ENCODE data around the gene PTGFRN.

Gene PTGFRN

DNA sequence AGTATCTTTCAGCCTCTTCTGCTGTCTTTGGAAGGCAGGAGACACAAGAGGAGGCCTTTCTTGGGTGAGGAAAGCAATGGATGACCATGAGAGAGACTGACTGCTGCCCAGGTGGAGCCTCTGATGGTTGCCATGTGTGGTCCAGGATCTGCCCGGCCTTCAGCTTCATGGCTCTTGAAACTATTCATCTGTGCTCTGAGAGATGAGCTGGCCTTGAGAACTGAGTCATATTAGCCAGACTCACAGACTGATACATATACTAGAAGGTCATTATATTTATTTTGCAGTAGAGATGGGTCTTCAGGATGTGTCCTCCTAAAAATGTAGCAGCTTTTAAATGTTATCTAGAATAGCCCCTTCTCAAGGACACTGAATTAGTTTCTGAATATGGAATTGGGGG, 33.7 kb downstream of the PTGFRN start:
- Histone ChIP-seq H3K36me3 (peaks cover 0 to 26% (median 0%) of the 10 kb centered on the region in 3 donors), H3K9me3 (no peaks in the 10 kb centered on the region), H3K27ac (no peak overlapping the region), H3K4me3 (no peak overlapping the region), H3K4me1 (no peaks in the 10 kb centered on the region), H3K27me3 (no peaks in the 10 kb centered on the region)
- intact Hi-C loops (cut with DNase I; ENCODE audit: low total_unique reads) = no loop called here
- TF ChIP-seq, protein P1, sequence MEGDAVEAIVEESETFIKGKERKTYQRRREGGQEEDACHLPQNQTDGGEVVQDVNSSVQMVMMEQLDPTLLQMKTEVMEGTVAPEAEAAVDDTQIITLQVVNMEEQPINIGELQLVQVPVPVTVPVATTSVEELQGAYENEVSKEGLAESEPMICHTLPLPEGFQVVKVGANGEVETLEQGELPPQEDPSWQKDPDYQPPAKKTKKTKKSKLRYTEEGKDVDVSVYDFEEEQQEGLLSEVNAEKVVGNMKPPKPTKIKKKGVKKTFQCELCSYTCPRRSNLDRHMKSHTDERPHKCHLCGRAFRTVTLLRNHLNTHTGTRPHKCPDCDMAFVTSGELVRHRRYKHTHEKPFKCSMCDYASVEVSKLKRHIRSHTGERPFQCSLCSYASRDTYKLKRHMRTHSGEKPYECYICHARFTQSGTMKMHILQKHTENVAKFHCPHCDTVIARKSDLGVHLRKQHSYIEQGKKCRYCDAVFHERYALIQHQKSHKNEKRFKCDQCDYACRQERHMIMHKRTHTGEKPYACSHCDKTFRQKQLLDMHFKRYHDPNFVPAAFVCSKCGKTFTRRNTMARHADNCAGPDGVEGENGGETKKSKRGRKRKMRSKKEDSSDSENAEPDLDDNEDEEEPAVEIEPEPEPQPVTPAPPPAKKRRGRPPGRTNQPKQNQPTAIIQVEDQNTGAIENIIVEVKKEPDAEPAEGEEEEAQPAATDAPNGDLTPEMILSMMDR (IDR thresholded peaks at IDR 0.05) = no peak
- no peak for DNase-seq

DNA sequence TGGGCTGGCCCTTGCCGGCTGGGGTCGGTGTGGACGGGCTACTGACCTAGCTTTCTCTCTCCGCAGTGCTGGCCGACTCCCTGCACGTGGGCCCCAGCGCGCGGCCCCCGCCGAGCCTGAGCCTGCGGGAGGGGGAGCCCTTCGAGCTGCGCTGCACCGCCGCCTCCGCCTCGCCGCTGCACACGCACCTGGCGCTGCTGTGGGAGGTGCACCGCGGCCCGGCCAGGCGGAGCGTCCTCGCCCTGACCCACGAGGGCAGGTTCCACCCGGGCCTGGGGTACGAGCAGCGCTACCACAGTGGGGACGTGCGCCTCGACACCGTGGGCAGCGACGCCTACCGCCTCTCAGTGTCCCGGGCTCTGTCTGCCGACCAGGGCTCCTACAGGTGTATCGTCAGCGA, 34.9 kb downstream of the PTGFRN start:
- TF ChIP-seq, protein P1 (IDR thresholded peaks at IDR 0.05) = no peak

DNA sequence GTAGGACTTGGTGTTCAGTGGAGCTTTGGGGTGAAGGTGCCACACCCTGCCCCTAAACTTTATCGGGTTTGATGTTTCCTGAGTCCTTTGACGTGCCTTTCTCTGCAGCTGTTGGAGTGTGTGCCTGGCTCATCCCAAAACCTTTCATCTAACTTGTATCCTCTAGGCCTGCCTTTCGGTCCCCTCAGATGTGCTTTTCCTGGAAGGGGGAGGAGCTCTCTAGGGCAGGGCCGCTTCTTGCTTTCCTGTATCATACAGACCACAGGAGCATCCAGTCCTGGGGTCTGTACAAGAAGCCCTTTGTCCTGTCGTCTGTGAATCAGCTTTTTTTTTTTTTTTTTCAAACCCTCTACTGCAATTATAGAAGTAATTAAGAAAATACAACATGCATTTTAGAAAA, 35.7 kb downstream of the PTGFRN start:
- TF ChIP-seq, protein P1 (IDR thresholded peaks at IDR 0.05) = no peak
- DNase-seq = no peak
- no peaks in the 10 kb centered on the region for H3K9me3 ChIP-seq
- H3K27me3 ChIP-seq = no peaks in the 10 kb centered on the region
- peaks cover 0 to 5% (median 0%) of the 10 kb centered on the region in 4 donors for H3K4me1 ChIP-seq
- H3K36me3 ChIP-seq = peaks cover 0 to 33% (median 0%) of the 10 kb centered on the region in 3 donors
- no peak overlapping the region for H3K27ac ChIP-seq
- intact Hi-C loops (cut with DNase I; ENCODE audit: low total_unique reads) = no loop called here
- no peak overlapping the region for H3K4me3 ChIP-seq

More for the DNA sequence above, 34.9 kb downstream of the PTGFRN start:
- no peak for DNase-seq
- Histone ChIP-seq H3K4me1 (no peaks in the 10 kb centered on the region), H3K9me3 (no peaks in the 10 kb centered on the region), H3K36me3 (peaks cover 0 to 31% (median 0%) of the 10 kb centered on the region in 3 donors), H3K27ac (no peak overlapping the region), H3K4me3 (no peak overlapping the region), H3K27me3 (no peaks in the 10 kb centered on the region)
- intact Hi-C loops (cut with DNase I; ENCODE audit: low total_unique reads) = no loop called here

DNA sequence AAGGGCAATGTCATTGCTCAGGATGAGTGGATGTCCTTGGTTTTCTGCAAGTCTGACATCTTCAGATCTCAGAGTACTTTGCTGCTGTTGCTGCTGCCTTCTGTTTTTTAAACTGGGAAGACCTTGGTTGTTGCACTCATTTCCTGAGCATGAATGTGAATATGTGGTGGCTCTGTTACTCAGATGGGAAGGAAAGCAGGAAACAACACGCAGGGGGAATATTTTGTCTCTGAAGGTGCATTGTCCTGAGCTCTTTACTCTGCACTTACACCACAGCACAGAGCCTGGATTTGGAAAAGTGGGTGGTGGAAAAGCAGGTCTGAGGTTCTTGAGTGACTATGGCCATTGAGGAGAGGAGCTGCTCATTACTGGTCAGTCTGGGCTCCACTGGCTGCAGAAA, 36.3 kb downstream of the PTGFRN start:
- H3K4me3 ChIP-seq = no peak overlapping the region
- H3K9me3 ChIP-seq = no peaks in the 10 kb centered on the region
- H3K4me1 ChIP-seq = peaks cover 0 to 5% (median 0%) of the 10 kb centered on the region in 4 donors
- DNase-seq = no peak
- peaks cover 0 to 33% (median 0%) of the 10 kb centered on the region in 3 donors for H3K36me3 ChIP-seq
- H3K27me3 ChIP-seq = no peaks in the 10 kb centered on the region
- intact Hi-C loops (cut with DNase I; ENCODE audit: low total_unique reads) = no loop called here
- TF ChIP-seq, protein P1 (IDR thresholded peaks at IDR 0.05) = no peak
- no peak overlapping the region for H3K27ac ChIP-seq

DNA sequence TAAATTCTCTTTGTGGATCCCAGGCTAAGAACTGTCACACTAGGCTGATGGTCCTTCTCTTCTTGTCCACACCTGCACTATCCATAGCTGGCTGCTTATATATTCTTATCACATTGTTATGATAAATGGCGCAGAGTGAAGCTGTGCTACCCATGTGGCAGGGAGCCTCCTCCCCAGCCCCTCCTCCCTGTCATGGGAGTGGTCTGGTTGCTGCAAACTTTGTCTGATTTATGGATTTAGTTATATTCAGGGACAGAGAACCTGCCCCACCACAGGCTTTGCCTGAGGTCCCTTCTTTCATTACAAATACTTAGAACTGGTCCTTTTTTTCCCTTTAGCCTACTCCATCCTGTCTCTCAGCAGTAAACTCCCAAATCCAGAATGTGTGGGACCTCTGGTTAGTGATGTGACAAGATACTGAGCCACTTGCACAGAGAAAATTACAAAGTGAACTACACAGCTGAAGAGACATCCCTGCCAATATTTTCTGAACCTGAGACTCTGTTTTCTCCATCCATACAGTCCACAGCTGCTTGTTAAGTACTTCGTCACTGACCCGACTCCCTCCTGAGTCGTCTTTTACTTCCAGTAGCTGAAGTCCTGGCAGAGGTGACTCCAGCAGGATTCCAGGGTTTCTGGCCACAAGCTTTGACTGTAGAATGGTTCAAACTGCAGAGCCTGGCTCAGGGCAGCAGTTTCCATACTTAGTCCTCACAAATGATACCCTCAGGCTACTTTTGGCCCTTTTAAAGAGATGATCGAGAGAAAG, 37.6 kb downstream of the PTGFRN start:
- DNase-seq = no peak
- Histone ChIP-seq H3K36me3 (peaks cover 0 to 25% (median 0%) of the 10 kb centered on the region in 3 donors), H3K4me3 (no peak overlapping the region), H3K9me3 (no peaks in the 10 kb centered on the region), H3K4me1 (peaks cover 0 to 5% (median 0%) of the 10 kb centered on the region in 4 donors), H3K27ac (no peak overlapping the region), H3K27me3 (no peaks in the 10 kb centered on the region)
- intact Hi-C loops (cut with DNase I; ENCODE audit: low total_unique reads) = no loop called here
- TF ChIP-seq, protein P1 (IDR thresholded peaks at IDR 0.05) = no peak

Measured in tibial artery (tissue), 4 donors.